ENCODE measurements around the gene RESF1. TPM values are rescaled to one million over a fixed set of nuclear protein-coding genes. Genes with fewer than 3 reads are reported as not detected.
"Not testable (repeated sequence)": the region's sequence is repeated elsewhere in the genome, so short reads cannot be mapped to it uniquely, and the experiment has no call there.

The RESF1 gene
- 30.4 and 39.7 TPM in 2 replicates for total RNA-seq

GRCh38 chr12:31959161-31959700 lies at the start of gene RESF1:
Gene RESF1, plus strand, starts transcription at chr12:31959415. Its CDS starts 21,541 bp downstream, at chr12:31980956.
- peak; percentile 83 to 93 for DNase-seq (ENCODE audit: low read depth in 2 of 2)

GRCh38 chr12:31914927-31915326 lies 44.3 kb upstream of the RESF1 start:
- DNase-seq (ENCODE audit: low read depth in 2 of 2) = no peak

GRCh38 chr12:31915446-31915845 lies 43.8 kb upstream of the RESF1 start:
- DNase-seq (ENCODE audit: low read depth in 2 of 2) = no peak

GRCh38 chr12:31922341-31923062 lies 36.7 kb upstream of the RESF1 start:
- DNase-seq (ENCODE audit: low read depth in 2 of 2) = peak in 1 of 2 donors; percentile 21

- no peak for DNase-seq (ENCODE audit: low read depth in 2 of 2)
Measured at GRCh38 chr12:31923063-31923412, 36.2 kb upstream of the RESF1 start.

GRCh38 chr12:31928246-31929026 lies 30.8 kb upstream of the RESF1 start:
- no peak for DNase-seq (ENCODE audit: low read depth in 2 of 2)

- no peak for DNase-seq (ENCODE audit: low read depth in 2 of 2)
Measured at GRCh38 chr12:31929027-31929526, 30.1 kb upstream of the RESF1 start.

- DNase-seq (ENCODE audit: low read depth in 2 of 2) = no peak
Measured at GRCh38 chr12:31931796-31932715, 27.2 kb upstream of the RESF1 start.

GRCh38 chr12:31944299-31944698 lies 14.9 kb upstream of the RESF1 start:
- DNase-seq (ENCODE audit: low read depth in 2 of 2) = no peak

GRCh38 chr12:31947971-31948370 lies 11.2 kb upstream of the RESF1 start:
- DNase-seq (ENCODE audit: low read depth in 2 of 2) = no peak

- DNase-seq (ENCODE audit: low read depth in 2 of 2) = not testable (repeated sequence)
Measured at GRCh38 chr12:31948697-31949359, 10.4 kb upstream of the RESF1 start.

- no peak for DNase-seq (ENCODE audit: low read depth in 2 of 2)
Measured at GRCh38 chr12:31950088-31950487, 9.1 kb upstream of the RESF1 start.

- DNase-seq (ENCODE audit: low read depth in 2 of 2) = no peak
Measured at GRCh38 chr12:31950492-31950891, 8.7 kb upstream of the RESF1 start.

GRCh38 chr12:31951008-31951407 lies 8.2 kb upstream of the RESF1 start:
- DNase-seq (ENCODE audit: low read depth in 2 of 2) = no peak

- no peak for DNase-seq (ENCODE audit: low read depth in 2 of 2)
Measured at GRCh38 chr12:31951939-31952338, 7.3 kb upstream of the RESF1 start.

- DNase-seq (ENCODE audit: low read depth in 2 of 2) = no peak
Measured at GRCh38 chr12:31952418-31952817, 6.8 kb upstream of the RESF1 start.

- DNase-seq (ENCODE audit: low read depth in 2 of 2) = peak in 1 of 2 donors; percentile 55
Measured at GRCh38 chr12:31954925-31955858, 4.0 kb upstream of the RESF1 start.

GRCh38 chr12:31958569-31959160 lies 550 bp upstream of the RESF1 start:
- DNase-seq (ENCODE audit: low read depth in 2 of 2) = no peak

GRCh38 chr12:31959701-31960391 lies 631 bp downstream of the RESF1 start:
- peak; percentile 71 to 79 for DNase-seq (ENCODE audit: low read depth in 2 of 2)
